BJ (cell line): ENCODE measurements around the gene CAPN2. TPM values are rescaled to one million over a fixed set of nuclear protein-coding genes. Genes with fewer than 3 reads are reported as not detected.

Experiments used
- polyA plus RNA-seq: library from polyadenylated mRNA; depleted of rRNA; stranded (reverse); fragments of >200 nt; gene quantifications from 2 replicates; pipeline ENCODE4 v1.2.3, GENCODE V29; 2011; rRNA removed
- small RNA-seq: library from RNA; depleted of rRNA; stranded (forward); fragments of <200 nt; gene quantifications from one replicate; pipeline ENCODE3, GENCODE V24; 2012; ENCODE audit warnings: low replicate concordance, low read depth; ENCODE audit not compliant: insufficient read length

The CAPN2 gene
- polyA plus RNA-seq, 1 experiment = 222 TPM

Small RNA genes within 50 kb of the gene (small RNA-seq; reads per million reads assigned to genes)
- gene RNU6-1248P = not detected

Other genes with a start within 250 kb of the CAPN2 start
- 0.11 TPM in 1 of 2 replicates, not detected in the other for gene CAPN8, start 46.8 kb upstream of the CAPN2 start, polyA plus RNA-seq
- gene TP53BP2, start 133.4 kb downstream of the CAPN2 start, polyA plus RNA-seq = 18.6 and 23.8 TPM in 2 replicates